ENCODE measurements around the gene GNAL. TPM values are rescaled to one million over a fixed set of nuclear protein-coding genes. Genes with fewer than 3 reads are reported as not detected.

GNAL gene
- total RNA-seq, 1 experiment from 2014 or later, result 0.44 TPM

- Histone ChIP-seq H3K36me3 (ENCODE audit: control insufficient read depth, insufficient read depth, low read length) (no peaks in the 10 kb centered on the region), H3K27me3 (ENCODE audit: control insufficient read depth, insufficient read depth, low read length) (peaks cover 4% of the 10 kb centered on the region; the same call in 1 of the 2 replicates), H3K4me3 (ENCODE audit: low read depth in 2 of 2, low read length in 2 of 2) (no peak overlapping the region), H3K9me3 (ENCODE audit: control insufficient read depth, insufficient read depth, low read depth, low read length) (no peaks in the 10 kb centered on the region), H3K27ac (ENCODE audit: low read length) (no peak overlapping the region), H3K4me1 (ENCODE audit: control insufficient read depth, insufficient read depth, low read length) (no peaks in the 10 kb centered on the region)
- intact Hi-C loops (cut with micrococcal nuclease; ENCODE audit: unreplicated experiment) (no loop called here), in situ Hi-C loops (cut with HindIII; ENCODE audit: low pct_unique_long_range_greater_than_20kb, low sequenced_read_pairs) (no loop called here)
- no peak for DNase-seq (ENCODE audit: low read depth, low spot score)
- CTCF ChIA-PET, result no interaction called here
- TF ChIP-seq REST (IDR thresholded peaks at IDR 0.05; ENCODE audit: insufficient read depth in 1 of 2, low read depth in 2 of 2, low read length in 1 of 2), result no peak
- no peak for TF ChIP-seq CTCF (IDR thresholded peaks at IDR 0.05)
- no peak for TF ChIP-seq SIN3A (IDR thresholded peaks at IDR 0.05; ENCODE audit: borderline replicate concordance, insufficient read depth, low read depth, low read length)
- TF ChIP-seq TCF7L2 (IDR thresholded peaks at IDR 0.05; ENCODE audit: low read depth, low read length), result no peak
- ATAC-seq, result no peak
- POLR2A ChIA-PET, result no interaction called here
- BruUV-seq (replicated peaks), result no TSS peak
These were observed 19.2 kb upstream of the GNAL start for GRCh38 chr18:11669948-11670275.

- CTCF ChIA-PET, result no interaction called here
- Histone ChIP-seq H3K27ac (ENCODE audit: low read length) (no peak overlapping the region), H3K9me3 (ENCODE audit: control insufficient read depth, insufficient read depth, low read depth, low read length) (no peaks in the 10 kb centered on the region), H3K4me3 (ENCODE audit: low read depth in 2 of 2, low read length in 2 of 2) (no peak overlapping the region), H3K27me3 (ENCODE audit: control insufficient read depth, insufficient read depth, low read length) (peaks cover 7% of the 10 kb centered on the region), H3K4me1 (ENCODE audit: control insufficient read depth, insufficient read depth, low read length) (no peaks in the 10 kb centered on the region), H3K36me3 (ENCODE audit: control insufficient read depth, insufficient read depth, low read length) (no peaks in the 10 kb centered on the region)
- no peak for TF ChIP-seq SIN3A (IDR thresholded peaks at IDR 0.05; ENCODE audit: borderline replicate concordance, insufficient read depth, low read depth, low read length)
- no peak for TF ChIP-seq TCF7L2 (IDR thresholded peaks at IDR 0.05; ENCODE audit: low read depth, low read length)
- no peak for TF ChIP-seq POLR2AphosphoS5 (IDR thresholded peaks at IDR 0.05; ENCODE audit: low read depth, low read length)
- TF ChIP-seq CTCF (IDR thresholded peaks at IDR 0.05), result no peak
- TF ChIP-seq REST (IDR thresholded peaks at IDR 0.05; ENCODE audit: insufficient read depth in 1 of 2, low read depth in 2 of 2, low read length in 1 of 2), result no peak
- in situ Hi-C loops (cut with HindIII; ENCODE audit: low pct_unique_long_range_greater_than_20kb, low sequenced_read_pairs), result no loop called here
- ATAC-seq (no peak), DNase-seq (ENCODE audit: low read depth, low spot score) (no peak)
- BruUV-seq (replicated peaks), result no TSS peak
- intact Hi-C loops (cut with micrococcal nuclease; ENCODE audit: unreplicated experiment), result no loop called here
- POLR2A ChIA-PET, result no interaction called here
These were observed 17.9 kb upstream of the GNAL start for GRCh38 chr18:11671156-11671555.

Measured in Panc1 (cell line).